NB4 (cell line): ENCODE measurements around the gene KDM8.

Source experiments
- DNase-seq: peaks from one replicate; pipeline ENCODE4 v3.0.0; 2010; ENCODE audit warnings: low read depth
- H3K4me3 ChIP-seq: one replicate; pipeline ENCODE4 v1.5.1; 2011; ENCODE audit warnings: mild to moderate bottlenecking, low read depth, low read length, moderate library complexity
- CTCF ChIP-seq: IDR thresholded peaks from one replicate; pipeline ENCODE4 v1.5.1; 2012; ENCODE audit warnings: low read depth, low read length
- MAX ChIP-seq: IDR thresholded peaks from 2 replicates; pipeline ENCODE4 v1.6.1; 2011; ENCODE audit warnings: low read depth, low read length
- MYC ChIP-seq: IDR thresholded peaks from 2 replicates; pipeline ENCODE4 v1.6.1; 2011; ENCODE audit warnings: low read depth, low read length
- POLR2A ChIP-seq: IDR thresholded peaks from 2 replicates; pipeline ENCODE4 v1.6.1; 2011; ENCODE audit warnings: mild to moderate bottlenecking; ENCODE audit not compliant: insufficient read length; ENCODE audit errors: extremely low read depth

The KDM8 gene

GRCh38 chr16:27223226-27223610 is 19.9 kb downstream of the KDM8 start:
- TF ChIP-seq POLR2A (no peak), MYC (no peak), MAX (no peak), CTCF (no peak)
- DNase-seq = no peak
- H3K4me3 ChIP-seq = no peak overlapping the region

- H3K4me3 ChIP-seq = no peak overlapping the region
- DNase-seq = no peak
- TF ChIP-seq POLR2A = no peak
- no peak for TF ChIP-seq MYC
- TF ChIP-seq MAX = no peak
- no peak for TF ChIP-seq CTCF
Measured at GRCh38 chr16:27223701-27224100, 20.4 kb downstream of the KDM8 start.

- no peak for DNase-seq
- H3K4me3 ChIP-seq = no peak overlapping the region
- no peak for TF ChIP-seq MYC
- no peak for TF ChIP-seq MAX
- TF ChIP-seq POLR2A = no peak
- TF ChIP-seq CTCF = no peak
Measured at GRCh38 chr16:27224271-27224737, 21.0 kb downstream of the KDM8 start.

- no peak for TF ChIP-seq POLR2A
- no peak for TF ChIP-seq CTCF
- TF ChIP-seq MYC = no peak
- TF ChIP-seq MAX = no peak
- no peak for DNase-seq
- H3K4me3 ChIP-seq = no peak overlapping the region
Measured at GRCh38 chr16:27224741-27225300, 21.5 kb downstream of the KDM8 start.

GRCh38 chr16:27225536-27226360 is 22.4 kb downstream of the KDM8 start:
- no peak overlapping the region for H3K4me3 ChIP-seq
- no peak for TF ChIP-seq CTCF
- DNase-seq = no peak
